GM12865 (cell line): ENCODE results near the gene MED8.
"Not testable (repeated sequence)": the region's sequence is repeated elsewhere in the genome, so short reads cannot be mapped to it uniquely, and the experiment has no call there.

Experiments
- DNase-seq: peaks from one replicate; pipeline ENCODE4 v3.0.0; 2010; ENCODE audit warnings: low read depth
- H3K4me3 ChIP-seq: 2 replicates; pipeline ENCODE4 v1.5.1; 2011; ENCODE audit warnings: mild to moderate bottlenecking, low read depth, low read length, control low read depth
- CTCF ChIP-seq: IDR thresholded peaks from 2 replicates; pipeline ENCODE4 v1.5.1; 2011; ENCODE audit warnings: low read length, control low read depth, low read depth, inconsistent platforms; ENCODE audit not compliant: insufficient read depth; ENCODE audit errors: missing control alignments

The MED8 gene

GRCh38 chr1:43414634-43415223 lies 25.1 kb upstream of the MED8 start:
- peak; percentile 62 for DNase-seq
- TF ChIP-seq CTCF: peak; percentile 58
- H3K4me3 ChIP-seq: no peak overlapping the region

GRCh38 chr1:43413426-43413825 lies 23.8 kb upstream of the MED8 start:
- H3K4me3 ChIP-seq, DNase-seq: not testable (repeated sequence)

- no peak overlapping the region for H3K4me3 ChIP-seq
- no peak for TF ChIP-seq CTCF
- DNase-seq: no peak
Measured at GRCh38 chr1:43410571-43410970, 21.0 kb upstream of the MED8 start.

- no peak for TF ChIP-seq CTCF
- no peak overlapping the region for H3K4me3 ChIP-seq
- no peak for DNase-seq
Measured at GRCh38 chr1:43405876-43406234, 16.3 kb upstream of the MED8 start.

- no peak overlapping the region for H3K4me3 ChIP-seq
- TF ChIP-seq CTCF: no peak
- no peak for DNase-seq
Measured at GRCh38 chr1:43405219-43405875, 15.7 kb upstream of the MED8 start.

GRCh38 chr1:43404353-43404752 lies 14.8 kb upstream of the MED8 start:
- no peak overlapping the region for H3K4me3 ChIP-seq
- no peak for DNase-seq
- TF ChIP-seq CTCF: no peak

- no peak overlapping the region for H3K4me3 ChIP-seq
- no peak for DNase-seq
- TF ChIP-seq CTCF: no peak
Measured at GRCh38 chr1:43402089-43402865, 12.7 kb upstream of the MED8 start.

- not testable (repeated sequence) for H3K4me3 ChIP-seq, DNase-seq
Measured at GRCh38 chr1:43400441-43400840, 10.8 kb upstream of the MED8 start.
